ENCODE measurements around the gene ZNF616. TPM values are rescaled to one million over a fixed set of nuclear protein-coding genes. Genes with fewer than 3 reads are reported as not detected.

Gene ZNF616
- total RNA-seq, 3 donors from 2014 or later = 5.8 to 14.0 (median 7.2) TPM

DNA sequence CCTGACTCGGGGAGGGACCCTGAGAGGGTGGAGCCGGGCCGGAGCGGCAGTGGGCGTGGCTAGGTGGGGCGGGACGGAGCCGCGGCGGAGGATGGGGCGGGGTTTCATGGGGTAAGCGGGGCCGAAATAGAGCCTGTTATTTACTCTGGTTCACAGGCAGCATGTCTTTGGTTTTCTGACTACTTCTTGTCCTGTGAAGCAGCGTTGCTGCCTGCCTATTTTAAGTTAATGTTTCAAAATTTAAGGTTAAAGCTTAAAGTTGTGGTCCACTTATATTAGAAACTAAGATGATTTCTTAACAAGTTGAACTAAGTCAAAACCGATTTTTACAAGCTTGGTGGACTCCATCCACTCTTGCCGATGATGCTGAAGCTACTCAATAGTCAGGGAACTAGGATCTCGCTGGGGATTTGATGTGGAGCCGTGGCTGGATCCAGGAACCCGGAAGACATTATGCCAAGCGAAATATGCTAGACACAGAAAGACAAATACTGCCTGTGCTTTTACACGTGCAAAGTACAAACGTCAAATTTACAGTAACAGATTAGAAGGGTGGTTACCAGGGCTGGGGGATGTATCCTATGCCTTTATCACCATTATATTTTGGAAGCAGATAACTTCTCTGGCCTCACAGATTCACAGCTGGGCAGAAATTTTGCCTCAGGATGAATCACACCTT is 433 bp upstream of the ZNF616 start:
- Histone ChIP-seq H3K4me1 (peaks cover 0 to 4% of the 10 kb centered on the region in 2 donors), H3K36me3 (no peaks in the 10 kb centered on the region), H3K4me3 (peak overlapping the region; percentile 73 to 95 (median 78)), H3K9me3 (no peaks in the 10 kb centered on the region), H3K27me3 (no peaks in the 10 kb centered on the region), H3K27ac (peak overlapping the region; percentile 91 to 97)
- no peak for TF ChIP-seq POLR2AphosphoS5 (IDR thresholded peaks at IDR 0.05)
- TF ChIP-seq POLR2A (IDR thresholded peaks at IDR 0.05) = no peak
- TF ChIP-seq, protein P1, sequence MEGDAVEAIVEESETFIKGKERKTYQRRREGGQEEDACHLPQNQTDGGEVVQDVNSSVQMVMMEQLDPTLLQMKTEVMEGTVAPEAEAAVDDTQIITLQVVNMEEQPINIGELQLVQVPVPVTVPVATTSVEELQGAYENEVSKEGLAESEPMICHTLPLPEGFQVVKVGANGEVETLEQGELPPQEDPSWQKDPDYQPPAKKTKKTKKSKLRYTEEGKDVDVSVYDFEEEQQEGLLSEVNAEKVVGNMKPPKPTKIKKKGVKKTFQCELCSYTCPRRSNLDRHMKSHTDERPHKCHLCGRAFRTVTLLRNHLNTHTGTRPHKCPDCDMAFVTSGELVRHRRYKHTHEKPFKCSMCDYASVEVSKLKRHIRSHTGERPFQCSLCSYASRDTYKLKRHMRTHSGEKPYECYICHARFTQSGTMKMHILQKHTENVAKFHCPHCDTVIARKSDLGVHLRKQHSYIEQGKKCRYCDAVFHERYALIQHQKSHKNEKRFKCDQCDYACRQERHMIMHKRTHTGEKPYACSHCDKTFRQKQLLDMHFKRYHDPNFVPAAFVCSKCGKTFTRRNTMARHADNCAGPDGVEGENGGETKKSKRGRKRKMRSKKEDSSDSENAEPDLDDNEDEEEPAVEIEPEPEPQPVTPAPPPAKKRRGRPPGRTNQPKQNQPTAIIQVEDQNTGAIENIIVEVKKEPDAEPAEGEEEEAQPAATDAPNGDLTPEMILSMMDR (IDR thresholded peaks at IDR 0.05) = no peak
- DNase-seq (ENCODE audit: low spot score in 2 of 2) = no peak
- intact Hi-C loops (cut with DNase I; ENCODE audit: low total_unique reads) = loop anchor here (5.0 kb wide), 1 partner anchor 92 kb away; no protein-coding TSS in a partner anchor

DNA sequence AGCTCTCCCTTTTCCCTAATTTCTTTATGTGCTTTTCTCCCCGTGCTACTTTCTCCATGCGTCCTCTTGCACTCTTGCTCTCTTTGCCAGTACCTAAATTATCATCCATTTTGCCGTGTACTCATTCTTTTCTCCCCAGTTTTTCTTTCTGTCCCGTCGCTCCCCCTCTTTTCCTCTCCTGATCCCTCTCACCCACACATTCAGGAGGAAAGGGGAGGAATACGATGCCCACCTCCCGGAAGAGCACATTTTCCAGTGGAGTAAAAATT is 821 bp downstream of the ZNF616 start:
- Histone ChIP-seq H3K9me3 (no peaks in the 10 kb centered on the region), H3K4me1 (peaks cover 0 to 4% of the 10 kb centered on the region in 2 donors), H3K27ac (peak overlapping the region; percentile 91 to 97), H3K27me3 (no peaks in the 10 kb centered on the region), H3K36me3 (no peaks in the 10 kb centered on the region), H3K4me3 (peak overlapping the region; percentile 73 to 95 (median 78))
- no peak for DNase-seq (ENCODE audit: low spot score in 2 of 2)
- TF ChIP-seq POLR2A (IDR thresholded peaks at IDR 0.05) (no peak), POLR2AphosphoS5 (IDR thresholded peaks at IDR 0.05) (no peak)
- intact Hi-C loops (cut with DNase I; ENCODE audit: low total_unique reads) = no loop called here

DNA sequence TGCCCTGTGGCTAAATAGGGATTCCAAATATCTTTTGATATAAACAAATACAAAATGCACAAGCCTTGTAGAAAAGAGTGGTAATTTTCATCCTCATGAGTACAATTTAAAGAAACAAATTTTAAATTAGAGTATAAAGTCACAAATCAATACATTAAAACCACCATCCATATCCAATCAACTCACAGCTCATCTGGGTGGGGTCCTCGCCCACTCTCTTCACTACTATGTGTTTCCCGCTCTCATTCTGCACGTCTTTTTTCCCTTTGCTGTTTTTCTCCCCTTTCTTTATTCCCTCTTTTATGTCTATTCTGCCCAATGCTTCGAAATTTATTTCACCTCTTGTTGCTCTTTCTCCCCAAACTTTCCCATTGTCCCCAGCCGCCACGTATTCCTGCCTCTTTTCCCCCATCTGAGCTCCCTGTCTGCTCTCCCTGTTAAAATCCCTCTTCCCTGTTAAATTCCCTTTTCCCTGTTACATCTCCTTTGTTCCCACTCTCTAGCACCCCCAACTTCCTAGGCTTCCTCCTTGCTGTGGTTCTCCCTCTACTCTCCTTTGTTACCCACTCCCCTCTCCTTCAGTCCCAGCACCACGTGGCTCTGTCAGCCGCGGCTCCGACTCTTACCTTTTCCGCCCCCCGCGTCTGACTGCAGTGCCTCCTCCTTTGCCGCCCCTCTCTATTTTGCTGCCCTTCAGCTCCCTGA is 1.3 kb downstream of the ZNF616 start:
- Histone ChIP-seq H3K9me3 (no peaks in the 10 kb centered on the region), H3K27ac (peak overlapping the region; percentile 91 to 97), H3K4me1 (peaks cover 0 to 4% of the 10 kb centered on the region in 2 donors), H3K27me3 (no peaks in the 10 kb centered on the region), H3K36me3 (no peaks in the 10 kb centered on the region), H3K4me3 (peak overlapping the region; percentile 73 to 95 (median 78))
- TF ChIP-seq POLR2AphosphoS5 (IDR thresholded peaks at IDR 0.05) (no peak), POLR2A (IDR thresholded peaks at IDR 0.05) (no peak)
- TF ChIP-seq, protein P1 (IDR thresholded peaks at IDR 0.05) = no peak
- intact Hi-C loops (cut with DNase I; ENCODE audit: low total_unique reads) = no loop called here
- no peak for DNase-seq (ENCODE audit: low spot score in 2 of 2)

DNA sequence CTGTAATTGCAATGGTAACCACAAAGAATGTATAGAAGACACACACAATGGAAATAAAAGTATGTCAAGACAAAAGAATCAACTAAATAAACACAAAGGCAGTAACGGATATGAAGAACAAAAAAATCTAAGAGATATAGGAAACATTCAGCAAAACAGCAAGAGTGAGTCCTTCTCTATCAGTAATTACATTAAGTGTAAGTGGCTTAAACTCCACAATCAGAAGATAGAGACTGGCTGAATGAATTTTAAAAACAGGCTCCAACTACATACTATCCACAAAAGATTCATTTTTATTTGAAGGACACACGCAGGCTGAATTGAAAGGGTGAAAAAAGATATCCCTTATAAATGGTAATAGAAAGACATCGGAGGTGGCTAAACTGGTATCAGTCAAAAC is 19.5 kb downstream of the ZNF616 start:
- H3K27me3 ChIP-seq = no peaks in the 10 kb centered on the region
- peaks cover 49% of the 10 kb centered on the region for H3K36me3 ChIP-seq
- TF ChIP-seq POLR2A (IDR thresholded peaks at IDR 0.05) = no peak
- no peak for TF ChIP-seq POLR2AphosphoS5 (IDR thresholded peaks at IDR 0.05)
- TF ChIP-seq, protein P1 (IDR thresholded peaks at IDR 0.05) = no peak
- DNase-seq (ENCODE audit: low spot score in 2 of 2) = no peak
- H3K9me3 ChIP-seq = peaks cover 88 to 98% of the 10 kb centered on the region in 2 donors
- no peak overlapping the region for H3K27ac ChIP-seq
- H3K4me3 ChIP-seq = no peak overlapping the region
- intact Hi-C loops (cut with DNase I; ENCODE audit: low total_unique reads) = no loop called here
- H3K4me1 ChIP-seq = no peaks in the 10 kb centered on the region

DNA sequence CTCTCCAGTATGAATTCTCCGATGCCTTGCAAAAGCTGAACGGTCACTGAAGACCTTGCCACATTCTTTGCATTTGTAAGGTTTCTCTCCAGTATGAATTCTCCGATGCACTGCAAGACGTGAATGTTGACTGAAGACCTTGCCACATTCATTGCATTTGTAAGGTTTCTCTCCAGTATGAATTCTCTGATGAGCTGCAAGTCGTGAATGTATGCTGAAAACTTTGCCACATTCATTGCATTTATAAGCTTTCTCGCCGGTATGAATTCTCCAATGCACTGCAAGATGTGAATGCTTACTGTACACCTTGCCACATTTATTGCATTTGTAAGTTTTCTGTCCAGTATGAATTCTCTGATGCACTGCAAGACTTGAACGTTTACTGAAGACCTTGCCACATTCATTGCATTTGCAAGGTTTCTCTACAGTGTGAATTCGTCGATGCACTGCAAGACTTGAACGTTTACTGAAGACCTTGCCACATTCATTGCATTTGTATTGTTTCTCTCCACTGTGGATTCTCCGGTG is 24.1 kb downstream of the ZNF616 start:
- H3K4me1 ChIP-seq = no peaks in the 10 kb centered on the region
- TF ChIP-seq POLR2A (IDR thresholded peaks at IDR 0.05) = no peak
- TF ChIP-seq, protein P1 (IDR thresholded peaks at IDR 0.05) = no peak
- no peak for TF ChIP-seq POLR2AphosphoS5 (IDR thresholded peaks at IDR 0.05)
- H3K27me3 ChIP-seq = no peaks in the 10 kb centered on the region
- H3K27ac ChIP-seq = no peak overlapping the region
- DNase-seq (ENCODE audit: low spot score in 2 of 2) = no peak
- H3K4me3 ChIP-seq = peak overlapping the region in 1 of 3 donors; percentile 6
- H3K36me3 ChIP-seq = peaks cover 26% of the 10 kb centered on the region
- peaks cover 87 to 100% of the 10 kb centered on the region in 2 donors for H3K9me3 ChIP-seq
- intact Hi-C loops (cut with DNase I; ENCODE audit: low total_unique reads) = no loop called here
